ENCODE results near the gene HMGXB4.

The HMGXB4 gene

DNA sequence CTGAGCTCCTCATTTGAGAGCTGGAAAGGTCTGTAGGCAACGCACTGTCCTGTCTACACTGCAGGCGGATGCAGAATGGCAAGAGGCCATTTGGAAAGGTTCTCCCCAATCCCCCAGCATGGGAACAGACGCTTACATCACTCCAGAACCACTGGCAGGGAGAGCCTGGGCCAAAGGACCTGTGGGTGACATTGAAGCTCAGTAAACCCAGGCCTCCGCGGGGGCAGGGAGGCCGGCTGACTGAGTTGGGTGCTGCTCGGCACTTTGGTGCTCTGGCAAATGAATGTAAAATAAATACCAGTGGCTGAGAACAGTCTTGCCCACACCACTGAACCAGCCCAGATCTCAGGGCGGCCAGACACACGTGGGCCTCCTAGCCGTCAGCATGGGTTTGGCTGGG lies 64.8 kb downstream of the HMGXB4 start:
- no peak for FAIRE-seq
- TF ChIP-seq POLR2AphosphoS5 (IDR thresholded peaks at IDR 0.05; ENCODE audit: low read depth, low read length) (no peak), PAX5 (IDR thresholded peaks at IDR 0.05; ENCODE audit: insufficient read depth, low read length, severe bottlenecking) (no peak)
- DNase-seq (ENCODE audit: insufficient read length, low spot score): no peak

DNA sequence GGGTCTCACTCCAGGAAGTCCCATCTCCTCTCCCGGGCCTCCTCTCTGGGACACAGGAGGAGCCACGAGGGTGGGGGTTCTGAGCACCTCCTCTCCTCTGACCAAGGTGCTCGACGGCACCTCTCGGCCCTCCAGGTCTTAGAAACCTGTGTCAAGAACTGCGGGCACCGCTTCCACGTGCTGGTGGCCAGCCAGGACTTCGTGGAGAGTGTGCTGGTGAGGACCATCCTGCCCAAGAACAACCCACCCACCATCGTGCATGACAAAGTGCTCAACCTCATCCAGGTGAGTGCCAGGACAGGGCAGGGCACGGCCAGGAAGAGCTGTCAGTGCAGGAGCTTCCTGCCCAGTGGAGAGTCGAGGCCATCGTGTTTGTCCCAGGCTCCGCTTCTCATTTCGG lies 65.6 kb downstream of the HMGXB4 start:
- FAIRE-seq (no peak), DNase-seq (ENCODE audit: insufficient read length, low spot score) (no peak)
- TF ChIP-seq TAF1 (IDR thresholded peaks at IDR 0.05; ENCODE audit: low read depth, low read length) (no peak), PAX5 (IDR thresholded peaks at IDR 0.05; ENCODE audit: insufficient read depth, low read length, severe bottlenecking) (no peak)

DNA sequence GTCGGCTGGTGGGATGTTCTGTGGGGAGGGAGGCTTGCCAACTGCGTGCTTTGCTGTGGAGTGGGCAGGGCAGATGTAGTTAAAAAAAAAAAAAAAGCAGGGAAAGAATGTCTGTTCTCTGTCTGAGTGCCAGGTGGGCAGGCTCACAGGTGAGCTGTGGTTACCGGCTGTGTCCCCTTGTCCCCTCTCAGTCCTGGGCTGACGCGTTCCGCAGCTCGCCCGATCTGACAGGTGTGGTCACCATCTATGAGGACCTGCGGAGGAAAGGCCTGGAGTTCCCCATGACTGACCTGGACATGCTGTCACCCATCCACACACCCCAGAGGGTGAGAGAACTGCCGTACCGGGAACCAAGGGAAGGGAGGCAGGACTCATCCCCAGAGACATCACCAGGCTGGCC lies 66.0 kb downstream of the HMGXB4 start:
- DNase-seq (ENCODE audit: insufficient read length, low spot score) (no peak), FAIRE-seq (no peak)
- no peak for TF ChIP-seq TAF1 (IDR thresholded peaks at IDR 0.05; ENCODE audit: low read depth, low read length)
- no peak for TF ChIP-seq POU2F2 (IDR thresholded peaks at IDR 0.05; ENCODE audit: low read depth, low read length)
- no peak for TF ChIP-seq POLR2A (IDR thresholded peaks at IDR 0.05; ENCODE audit: low read depth, low read length)
- TF ChIP-seq PAX5 (IDR thresholded peaks at IDR 0.05; ENCODE audit: insufficient read depth, low read length, severe bottlenecking): no peak
- no peak for TF ChIP-seq POLR2AphosphoS5 (IDR thresholded peaks at IDR 0.05; ENCODE audit: low read depth, low read length)
- no peak for TF ChIP-seq SPI1 (IDR thresholded peaks at IDR 0.05; ENCODE audit: low read depth, low read length)

DNA sequence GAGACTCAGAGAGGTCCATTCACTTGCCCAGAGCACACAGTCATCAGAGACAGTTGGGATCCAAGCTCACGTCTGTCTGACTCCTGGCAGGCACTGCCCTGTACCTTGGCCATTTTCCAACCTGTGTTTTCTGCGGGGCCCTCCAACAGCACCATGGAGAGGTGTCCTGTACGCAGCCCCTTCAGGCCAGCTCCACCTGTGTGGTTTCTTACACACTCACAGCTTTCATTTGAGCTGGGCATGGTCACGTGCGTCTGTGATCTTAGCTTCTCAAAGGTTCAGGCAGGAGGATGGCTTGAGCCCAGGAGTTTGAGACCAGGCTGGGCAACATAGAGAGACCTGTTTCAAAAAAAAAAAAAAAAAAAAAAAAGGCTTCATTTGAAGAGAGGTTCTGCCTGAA lies 66.8 kb downstream of the HMGXB4 start:
- TF ChIP-seq SPI1 (IDR thresholded peaks at IDR 0.05; ENCODE audit: low read depth, low read length) (no peak), PAX5 (IDR thresholded peaks at IDR 0.05; ENCODE audit: insufficient read depth, low read length, severe bottlenecking) (no peak)
- no peak for FAIRE-seq

DNA sequence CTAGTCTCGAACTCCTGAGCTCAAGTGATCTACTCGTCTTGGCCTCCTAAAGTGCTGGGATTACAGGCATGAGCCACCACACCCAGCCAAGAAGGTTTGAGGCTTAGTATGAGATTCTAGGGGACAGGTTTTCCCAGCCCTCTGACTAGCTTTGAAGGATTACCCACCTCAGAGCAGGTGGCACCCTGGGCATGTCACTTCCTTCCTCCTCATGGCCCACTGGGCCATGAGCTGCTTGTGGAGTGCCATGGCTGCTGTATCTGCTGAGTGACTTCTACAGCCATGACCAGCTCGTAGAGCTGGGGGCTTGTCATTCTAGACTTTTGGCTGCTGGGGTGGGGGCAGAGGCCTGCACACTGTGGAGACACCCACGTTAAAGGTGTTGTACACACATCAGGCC lies 67.5 kb downstream of the HMGXB4 start:
- no peak for FAIRE-seq
- no peak for TF ChIP-seq POLR2A (IDR thresholded peaks at IDR 0.05; ENCODE audit: low read depth, low read length)
- TF ChIP-seq TAF1 (IDR thresholded peaks at IDR 0.05; ENCODE audit: low read depth, low read length): no peak
- TF ChIP-seq POLR2AphosphoS5 (IDR thresholded peaks at IDR 0.05; ENCODE audit: low read depth, low read length): no peak
- TF ChIP-seq PAX5 (IDR thresholded peaks at IDR 0.05; ENCODE audit: insufficient read depth, low read length, severe bottlenecking): no peak
- TF ChIP-seq POU2F2 (IDR thresholded peaks at IDR 0.05; ENCODE audit: low read depth, low read length): no peak
- no peak for TF ChIP-seq SPI1 (IDR thresholded peaks at IDR 0.05; ENCODE audit: low read depth, low read length)
- DNase-seq (ENCODE audit: insufficient read length, low spot score): no peak

More for the DNA sequence above, 66.8 kb downstream of the HMGXB4 start:
- no peak for DNase-seq (ENCODE audit: insufficient read length, low spot score)

DNA sequence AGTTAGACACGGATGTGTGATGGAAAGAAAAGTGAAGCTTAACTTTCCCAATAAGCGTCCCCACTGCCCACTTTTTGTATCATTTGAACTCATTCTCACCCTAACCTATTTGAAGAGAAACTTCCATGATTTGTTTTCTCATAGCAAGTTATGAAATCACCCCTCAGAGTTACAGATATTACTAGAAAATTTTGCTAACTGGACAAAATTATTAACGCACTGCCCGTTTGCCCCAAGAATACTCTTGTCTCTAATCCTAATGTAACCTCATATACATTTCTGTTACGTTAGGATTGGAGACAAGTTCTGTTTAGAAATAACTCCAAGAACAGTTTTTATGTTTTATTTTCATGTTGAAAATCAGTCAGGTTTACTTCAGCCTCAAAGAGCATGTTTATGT lies 67.9 kb downstream of the HMGXB4 start:
- DNase-seq (ENCODE audit: insufficient read length, low spot score) (no peak), FAIRE-seq (no peak)
- TF ChIP-seq SPI1 (IDR thresholded peaks at IDR 0.05; ENCODE audit: low read depth, low read length) (no peak), POLR2AphosphoS5 (IDR thresholded peaks at IDR 0.05; ENCODE audit: low read depth, low read length) (no peak), TAF1 (IDR thresholded peaks at IDR 0.05; ENCODE audit: low read depth, low read length) (no peak), POU2F2 (IDR thresholded peaks at IDR 0.05; ENCODE audit: low read depth, low read length) (no peak), PAX5 (IDR thresholded peaks at IDR 0.05; ENCODE audit: insufficient read depth, low read length, severe bottlenecking) (no peak), POLR2A (IDR thresholded peaks at IDR 0.05; ENCODE audit: low read depth, low read length) (no peak)

DNA sequence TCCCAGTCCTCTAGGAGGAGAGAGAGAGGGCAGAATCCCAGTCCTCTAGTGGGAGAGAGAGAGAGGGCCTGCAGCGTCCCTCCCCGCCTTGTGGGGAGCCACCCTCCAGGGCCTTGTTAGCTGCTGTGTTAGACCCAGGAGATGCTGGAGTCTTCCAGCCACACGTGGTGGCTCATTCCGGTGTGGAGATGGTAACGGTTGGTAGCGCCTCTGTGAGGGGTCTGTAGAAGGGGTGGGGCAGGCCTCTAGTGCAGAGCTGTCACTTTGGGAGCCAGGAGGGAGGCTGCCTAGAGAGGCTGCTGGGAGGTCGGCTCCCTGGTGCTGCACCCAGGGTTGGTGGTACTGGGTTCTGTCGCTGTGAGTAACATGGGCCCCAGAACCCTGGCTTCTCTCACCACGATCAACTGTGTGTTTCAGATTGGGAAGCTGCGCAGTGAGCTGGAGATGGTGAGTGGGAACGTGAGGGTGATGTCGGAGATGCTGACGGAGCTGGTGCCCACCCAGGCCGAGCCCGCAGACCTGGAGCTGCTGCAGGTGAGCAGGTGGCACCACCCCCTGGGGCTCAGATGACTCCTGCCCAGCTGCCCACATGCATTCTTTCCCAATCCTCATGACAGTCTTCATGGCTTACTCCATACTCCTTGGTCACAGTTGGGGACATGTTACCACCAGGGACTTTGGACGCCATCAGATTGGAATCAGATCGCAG lies 69.7 kb downstream of the HMGXB4 start:
- no peak for DNase-seq (ENCODE audit: insufficient read length, low spot score)
- no peak for FAIRE-seq
- TF ChIP-seq SPI1 (IDR thresholded peaks at IDR 0.05; ENCODE audit: low read depth, low read length) (no peak), POU2F2 (IDR thresholded peaks at IDR 0.05; ENCODE audit: low read depth, low read length) (no peak), TAF1 (IDR thresholded peaks at IDR 0.05; ENCODE audit: low read depth, low read length) (no peak), PAX5 (IDR thresholded peaks at IDR 0.05; ENCODE audit: insufficient read depth, low read length, severe bottlenecking) (no peak), POLR2AphosphoS5 (IDR thresholded peaks at IDR 0.05; ENCODE audit: low read depth, low read length) (no peak), POLR2A (IDR thresholded peaks at IDR 0.05; ENCODE audit: low read depth, low read length) (no peak)

DNA sequence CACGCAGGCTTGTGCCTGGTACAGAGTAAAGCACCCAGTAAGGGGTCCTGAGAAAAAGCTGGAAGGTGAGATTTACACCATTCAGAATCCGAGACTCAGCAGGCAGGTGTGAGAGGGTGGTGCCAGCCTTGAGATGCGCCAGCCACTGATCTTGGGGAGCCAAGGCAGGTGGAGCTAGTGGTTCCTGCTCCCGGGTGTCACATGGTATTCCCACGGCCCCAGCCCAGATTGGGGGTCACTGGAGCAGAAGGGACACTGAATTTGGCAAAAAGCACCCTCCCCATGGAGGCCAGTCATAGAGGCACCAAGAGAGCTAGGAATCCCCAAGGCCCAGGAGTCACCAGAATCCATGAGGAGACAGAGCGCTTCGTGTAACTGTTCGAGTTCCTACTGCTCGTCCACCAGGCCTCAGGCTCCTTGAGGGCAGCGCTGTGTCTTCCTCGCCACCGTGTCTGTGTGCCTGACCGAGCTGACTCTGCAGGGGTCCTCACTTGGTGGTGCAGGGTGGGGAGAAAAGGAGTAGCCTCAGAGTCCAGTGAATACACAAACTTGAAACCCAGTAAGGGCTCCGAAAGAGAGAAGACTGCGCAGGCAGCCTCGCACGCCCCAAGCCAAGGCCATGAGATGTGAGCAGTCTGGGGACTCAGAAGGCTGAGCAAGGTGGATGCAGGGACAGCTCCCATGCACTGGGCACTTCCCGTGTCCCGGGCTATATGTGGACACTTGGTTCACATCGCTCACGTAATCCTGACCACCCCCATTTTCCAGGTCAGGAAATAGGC lies 70.6 kb downstream of the HMGXB4 start:
- no peak for DNase-seq (ENCODE audit: insufficient read length, low spot score)
- no peak for FAIRE-seq
- TF ChIP-seq TAF1 (IDR thresholded peaks at IDR 0.05; ENCODE audit: low read depth, low read length) (no peak), POLR2A (IDR thresholded peaks at IDR 0.05; ENCODE audit: low read depth, low read length) (no peak), POU2F2 (IDR thresholded peaks at IDR 0.05; ENCODE audit: low read depth, low read length) (no peak), PAX5 (IDR thresholded peaks at IDR 0.05; ENCODE audit: insufficient read depth, low read length, severe bottlenecking) (no peak), SPI1 (IDR thresholded peaks at IDR 0.05; ENCODE audit: low read depth, low read length) (no peak), POLR2AphosphoS5 (IDR thresholded peaks at IDR 0.05; ENCODE audit: low read depth, low read length) (no peak)

DNA sequence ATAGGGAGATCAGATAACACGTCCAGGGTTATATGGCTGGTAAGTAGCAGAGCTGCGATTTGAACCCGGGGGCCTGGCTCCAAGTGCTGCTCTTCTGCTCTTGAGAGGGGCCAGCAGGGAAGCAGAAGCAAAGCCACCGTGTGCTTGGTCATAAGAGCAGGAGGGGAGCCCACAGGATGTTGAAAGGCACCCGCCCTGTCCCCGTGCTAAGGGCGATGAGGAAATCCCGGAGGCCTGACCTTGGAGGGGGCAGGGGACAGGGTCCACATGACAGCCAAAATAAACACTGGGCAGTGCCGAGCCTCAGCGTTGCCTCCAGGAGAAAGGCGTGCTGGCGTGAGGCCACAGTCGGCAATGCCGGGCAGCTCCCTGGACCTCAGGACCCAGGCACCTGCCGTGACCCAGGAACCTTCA lies 71.2 kb downstream of the HMGXB4 start:
- DNase-seq (ENCODE audit: insufficient read length, low spot score) (no peak), FAIRE-seq (no peak)
- TF ChIP-seq POLR2AphosphoS5 (IDR thresholded peaks at IDR 0.05; ENCODE audit: low read depth, low read length) (no peak), POLR2A (IDR thresholded peaks at IDR 0.05; ENCODE audit: low read depth, low read length) (no peak), PAX5 (IDR thresholded peaks at IDR 0.05; ENCODE audit: insufficient read depth, low read length, severe bottlenecking) (no peak), SPI1 (IDR thresholded peaks at IDR 0.05; ENCODE audit: low read depth, low read length) (no peak), TAF1 (IDR thresholded peaks at IDR 0.05; ENCODE audit: low read depth, low read length) (no peak), POU2F2 (IDR thresholded peaks at IDR 0.05; ENCODE audit: low read depth, low read length) (no peak)
